NCI-H2196 treated with DMSO at 0.1 percent for 48 hours (cell line): ENCODE results near the gene SERP2.

ENCODE experiments used
- DNase-seq: peaks from one replicate; lab custom pipeline; 2025; ENCODE audit not compliant: unreplicated experiment; lab: John Stamatoyannopoulos, UW

SERP2 gene

DNA sequence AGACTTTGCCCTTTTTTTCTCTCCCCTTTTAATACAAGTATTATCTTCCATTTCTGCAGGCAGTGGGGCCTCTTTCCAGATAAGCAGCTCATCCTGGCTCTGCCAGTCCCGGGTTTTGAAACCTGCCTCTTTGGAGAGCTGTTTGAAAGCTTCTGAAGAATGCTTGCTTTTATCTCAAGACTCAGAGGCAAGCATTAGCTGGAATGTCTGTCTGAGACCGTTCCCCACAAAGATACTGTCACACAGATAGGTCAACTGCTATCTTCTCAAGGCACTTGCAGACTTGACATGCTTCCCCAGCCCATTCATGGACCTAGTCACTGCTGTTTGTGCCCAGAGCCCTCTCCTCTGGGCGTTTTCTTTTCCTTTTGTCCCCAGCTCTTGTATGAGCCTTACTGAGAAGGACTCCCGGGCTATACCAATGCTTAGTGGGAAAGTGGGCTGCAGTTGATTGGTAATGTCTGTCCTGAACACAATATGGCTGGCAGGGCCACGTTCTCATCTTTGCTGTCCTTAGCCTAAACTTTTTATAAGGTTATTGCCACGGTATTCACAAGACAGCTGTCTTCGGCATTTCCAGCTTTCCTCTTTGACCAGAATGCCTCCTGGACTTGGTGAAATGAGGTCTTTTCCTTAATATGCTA, 13.4 kb downstream of the SERP2 start:
- DNase-seq, result no peak

DNA sequence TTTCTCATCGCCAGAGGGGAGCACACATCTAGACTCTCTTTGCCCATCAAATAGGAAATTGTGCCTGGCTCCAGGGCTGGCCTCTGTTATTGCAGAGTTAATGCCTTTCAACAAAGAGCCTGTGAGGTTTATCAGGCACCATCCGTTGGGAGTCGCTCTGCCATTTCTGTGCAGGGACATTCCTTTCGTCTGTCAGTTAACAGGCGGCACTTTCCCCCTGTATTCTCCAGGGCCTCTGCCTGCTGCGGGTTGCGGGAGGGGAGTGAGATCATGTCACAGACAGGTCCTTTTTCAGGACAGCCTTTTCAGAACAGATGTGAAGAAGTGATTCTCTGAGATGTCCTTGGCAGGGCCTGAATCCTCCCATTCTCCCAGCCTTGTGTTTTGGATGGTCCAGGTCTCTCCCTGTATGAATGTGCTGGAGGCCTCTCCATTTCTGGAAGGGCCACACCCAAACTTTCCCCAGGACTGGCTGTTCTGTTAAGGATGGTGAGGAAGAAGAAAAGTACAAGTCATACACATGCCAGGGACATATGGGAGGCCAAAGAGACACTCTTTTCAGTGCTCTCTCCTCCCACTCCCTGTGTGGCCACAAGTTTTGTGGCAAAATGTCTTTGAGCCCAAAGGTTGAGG, 14.9 kb downstream of the SERP2 start:
- DNase-seq, result no peak

DNA sequence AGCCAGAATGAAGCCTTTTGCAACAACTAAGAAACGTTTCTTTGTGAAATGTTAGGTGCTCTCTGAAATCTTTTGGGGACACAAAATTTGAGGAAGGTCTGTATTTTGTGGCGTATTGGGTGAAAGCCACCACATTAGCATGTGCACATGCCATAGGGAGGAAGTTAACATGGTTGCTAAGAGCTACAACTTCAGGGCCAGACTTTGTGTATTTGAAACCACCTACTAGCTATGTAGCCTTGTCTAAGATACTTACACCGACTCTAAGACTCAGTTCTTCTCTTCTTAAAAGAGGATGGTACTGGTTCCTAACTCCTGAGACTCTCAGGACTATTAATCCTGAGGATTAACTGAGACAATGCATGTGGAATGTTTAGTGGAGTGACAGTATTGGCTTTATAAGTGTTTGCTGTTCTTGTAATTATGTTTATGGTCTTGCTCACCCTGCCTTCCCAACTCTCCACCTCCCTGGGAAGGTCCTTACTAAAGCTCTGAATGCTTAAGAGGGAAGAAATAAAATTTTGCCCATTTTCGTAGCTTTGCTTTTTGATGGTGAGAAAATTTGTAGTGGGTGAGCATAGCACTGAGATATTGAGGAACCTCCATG, 15.5 kb downstream of the SERP2 start:
- DNase-seq, result no peak

DNA sequence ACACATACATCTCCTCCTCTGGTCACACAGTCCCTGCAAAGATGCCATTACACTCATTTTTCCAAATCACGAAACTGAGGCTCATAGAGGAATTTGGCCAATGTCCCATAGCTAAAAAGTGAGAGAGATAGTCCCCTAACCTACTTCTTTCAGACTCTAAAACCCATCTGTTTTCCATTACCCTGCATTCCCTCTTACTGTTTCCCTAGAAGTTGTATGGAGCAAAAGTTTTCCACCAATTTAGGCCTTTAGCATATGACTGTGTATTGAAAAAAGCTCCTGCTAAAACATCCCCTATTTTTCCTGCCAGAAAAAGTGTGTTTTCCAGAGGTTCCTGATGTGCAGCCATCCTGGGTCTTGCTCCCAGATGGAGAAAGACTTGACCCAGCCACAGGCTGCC, 16.3 kb downstream of the SERP2 start:
- DNase-seq, result no peak

DNA sequence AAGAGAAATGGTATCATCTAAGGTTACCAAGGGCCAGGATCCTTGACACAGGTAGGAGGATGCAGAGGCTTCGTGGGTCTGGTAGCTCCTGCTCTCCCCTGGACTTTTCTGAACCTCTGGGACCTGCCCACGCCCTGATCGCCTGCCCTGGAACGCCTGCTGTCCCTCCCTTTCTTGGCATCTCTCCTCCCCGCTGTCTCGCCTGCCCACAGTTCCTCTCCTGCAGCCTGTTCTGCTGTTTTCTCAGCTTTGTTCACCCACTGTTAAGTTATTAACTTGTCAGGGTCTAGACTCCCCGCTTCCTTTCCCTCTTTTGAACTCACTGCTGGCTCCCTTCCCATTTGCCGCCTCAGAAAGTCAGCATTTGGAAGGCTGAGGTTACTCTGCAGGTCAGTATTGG, 19.8 kb downstream of the SERP2 start:
- DNase-seq, result no peak

DNA sequence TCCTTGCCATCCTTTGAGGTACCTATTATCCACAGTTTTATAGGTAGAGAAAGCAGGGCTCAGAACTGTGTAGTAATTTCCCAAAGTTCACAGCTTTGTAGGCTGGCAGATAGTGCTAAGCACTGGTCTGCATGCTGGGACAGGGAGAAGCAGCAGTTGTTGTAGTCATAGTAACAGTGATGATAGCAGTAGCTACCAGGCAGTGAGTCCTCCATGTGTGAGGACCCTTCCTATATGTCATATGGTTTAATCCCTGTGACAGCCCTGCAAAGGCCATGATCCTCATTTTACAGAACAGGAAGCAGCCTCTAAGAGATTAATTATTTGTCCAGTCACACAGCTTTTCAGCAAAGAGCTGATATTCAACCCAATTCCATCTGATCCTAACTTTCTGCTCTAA, 21.0 kb downstream of the SERP2 start:
- DNase-seq, result no peak

DNA sequence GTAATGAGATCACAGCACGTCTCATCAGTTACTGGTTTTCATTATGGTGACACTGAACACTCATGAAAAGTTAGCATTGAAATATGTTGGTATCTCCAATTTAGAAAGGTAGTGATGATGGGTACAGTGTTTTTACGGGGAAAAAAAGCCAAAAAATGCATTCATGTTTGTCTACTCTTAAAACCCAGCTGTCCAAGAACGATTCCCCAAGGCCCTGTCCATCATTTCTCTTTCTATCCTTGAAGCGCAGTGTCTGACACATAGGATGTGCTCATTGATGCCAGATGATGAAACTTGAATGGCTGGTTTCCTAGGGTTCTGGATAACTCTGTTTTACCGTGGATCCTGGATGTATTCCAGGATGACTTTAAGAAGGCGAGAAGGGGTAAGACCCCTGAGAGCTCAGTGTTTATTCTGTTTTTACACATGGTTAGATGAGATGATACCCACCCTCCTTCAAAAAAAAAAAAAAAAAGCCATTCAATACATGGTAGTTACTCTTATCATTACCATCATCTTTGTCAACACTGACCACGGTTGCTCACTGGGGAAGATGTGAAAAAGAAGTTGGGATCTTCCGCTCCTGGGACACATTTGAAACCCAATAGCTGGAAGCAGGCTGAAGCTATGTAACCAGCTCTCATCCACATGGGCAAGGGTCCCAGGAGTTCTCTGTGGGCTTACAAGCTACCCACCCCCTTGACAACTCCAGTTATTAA, 22.5 kb downstream of the SERP2 start:
- DNase-seq, result no peak

DNA sequence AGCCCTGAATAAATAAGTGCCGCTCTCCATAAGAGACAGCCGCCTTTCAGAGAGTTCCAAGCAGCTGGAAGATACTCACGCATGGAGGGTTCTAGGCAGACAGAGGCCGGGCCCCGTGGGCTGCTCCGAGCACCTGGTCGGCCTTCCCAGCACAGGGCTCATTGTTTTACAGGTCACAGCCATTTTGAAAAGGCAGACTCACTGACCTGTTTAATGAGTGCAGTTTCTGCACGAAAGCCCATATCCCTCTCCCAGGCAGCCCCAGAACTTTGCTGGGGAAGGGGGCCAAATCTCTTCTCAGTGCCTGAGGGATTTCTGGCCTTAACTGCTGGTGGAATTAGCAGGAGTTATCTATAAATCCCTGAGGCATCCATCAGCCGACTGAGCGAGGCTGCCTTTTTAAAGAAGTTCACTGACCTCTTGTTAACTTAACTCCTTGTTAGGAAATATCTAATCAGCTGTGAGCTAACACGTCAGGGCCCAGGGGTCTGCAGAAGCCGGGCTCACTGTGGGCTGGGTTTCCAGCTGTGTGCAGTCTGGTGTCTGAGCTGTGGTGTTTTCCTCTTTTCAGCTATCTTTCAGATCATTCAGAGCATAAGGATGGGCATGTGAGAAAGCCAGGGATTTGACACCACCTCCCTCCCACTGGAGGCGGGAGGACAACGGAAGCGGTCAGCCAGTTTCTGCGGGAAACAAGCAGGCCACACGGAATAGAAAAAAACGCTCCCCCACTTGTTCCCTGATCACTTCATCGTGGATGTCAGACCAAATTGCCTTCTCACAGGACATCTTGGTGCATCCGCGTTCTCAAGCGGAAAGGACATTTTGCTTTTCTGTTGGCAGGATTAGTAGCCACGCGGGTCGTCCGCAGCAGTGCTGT, 23.3 kb downstream of the SERP2 start:
- DNase-seq, result no peak

DNA sequence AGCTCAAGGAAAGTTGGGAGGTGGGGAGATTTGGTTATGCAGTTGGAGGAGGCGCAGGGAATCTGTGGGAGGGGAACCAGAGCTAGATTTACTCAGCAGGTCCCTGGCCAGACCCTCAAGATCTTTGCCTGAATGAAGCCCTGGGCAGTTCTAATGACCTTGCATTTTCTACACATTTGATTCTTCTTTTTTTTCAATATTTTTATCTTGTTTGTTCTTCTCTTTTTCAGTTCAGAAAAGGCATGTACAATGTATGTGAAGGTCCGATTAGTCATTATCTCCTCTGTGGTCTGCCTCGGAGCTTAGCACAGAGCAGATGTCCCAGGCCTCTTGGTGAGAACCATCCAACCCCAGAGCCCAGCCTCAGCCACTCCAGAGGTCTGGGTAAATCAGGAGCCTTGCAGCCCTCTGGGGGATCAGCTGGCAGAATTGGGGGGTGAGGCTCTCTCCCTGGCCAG, 24.2 kb downstream of the SERP2 start:
- DNase-seq, result no peak

DNA sequence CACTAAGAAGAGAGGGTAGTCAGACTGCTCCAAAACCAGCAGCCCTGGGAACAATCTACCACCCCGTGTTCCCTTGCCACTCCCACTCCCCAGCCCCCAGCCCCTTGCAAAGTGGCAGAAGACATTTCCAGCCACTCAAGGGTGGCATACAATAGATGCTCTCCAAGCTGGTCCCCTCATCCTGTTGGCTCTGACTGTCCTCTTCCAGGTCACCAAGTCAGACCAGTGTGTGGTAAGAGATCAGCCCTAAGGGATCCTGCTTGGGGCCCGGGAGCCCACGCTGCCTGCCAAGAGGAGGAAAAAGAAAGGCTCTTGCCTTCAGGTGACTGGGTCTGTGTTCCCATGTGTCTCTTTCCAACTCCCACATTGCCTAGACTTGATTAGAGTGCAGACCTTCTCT, 25.0 kb downstream of the SERP2 start:
- no peak for DNase-seq

DNA sequence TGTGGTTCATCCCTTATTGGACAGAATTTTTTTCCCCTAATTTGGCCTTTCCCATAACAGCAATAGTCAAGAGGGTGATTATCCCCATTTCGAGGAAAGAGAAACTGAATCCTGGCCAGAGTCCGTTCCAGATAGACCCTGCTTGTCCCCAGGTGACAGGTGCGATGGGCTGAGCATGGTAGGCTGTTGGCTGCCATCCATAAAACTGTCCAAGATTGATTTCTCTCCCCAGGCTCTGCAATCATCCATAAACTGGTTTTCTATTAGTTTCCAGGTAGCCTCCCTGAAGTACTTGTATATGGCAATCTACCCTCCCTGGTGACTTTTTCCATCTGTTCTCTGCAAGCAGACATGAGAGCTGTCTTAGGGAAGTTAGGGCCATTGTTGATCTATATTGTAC, 25.4 kb downstream of the SERP2 start:
- no peak for DNase-seq

DNA sequence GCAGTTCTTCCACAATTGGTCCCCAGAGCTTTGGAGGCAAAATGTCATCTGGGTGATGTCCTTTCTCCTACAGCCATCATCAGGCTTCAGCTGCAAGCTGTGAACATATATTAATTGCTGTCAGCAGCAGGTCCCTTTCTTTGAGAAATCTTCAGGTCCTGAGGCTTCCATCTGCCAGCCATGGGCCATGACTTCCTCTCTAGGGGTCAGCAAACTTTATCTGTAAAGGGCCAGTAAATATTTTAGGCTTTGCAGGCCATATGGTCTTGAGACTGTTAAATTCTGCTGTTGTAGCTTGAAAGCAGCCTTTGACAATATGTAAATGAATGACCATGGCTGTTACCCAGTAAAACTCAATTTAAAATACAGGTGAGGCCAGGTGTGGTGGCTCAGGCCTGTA, 27.1 kb downstream of the SERP2 start:
- no peak for DNase-seq

DNA sequence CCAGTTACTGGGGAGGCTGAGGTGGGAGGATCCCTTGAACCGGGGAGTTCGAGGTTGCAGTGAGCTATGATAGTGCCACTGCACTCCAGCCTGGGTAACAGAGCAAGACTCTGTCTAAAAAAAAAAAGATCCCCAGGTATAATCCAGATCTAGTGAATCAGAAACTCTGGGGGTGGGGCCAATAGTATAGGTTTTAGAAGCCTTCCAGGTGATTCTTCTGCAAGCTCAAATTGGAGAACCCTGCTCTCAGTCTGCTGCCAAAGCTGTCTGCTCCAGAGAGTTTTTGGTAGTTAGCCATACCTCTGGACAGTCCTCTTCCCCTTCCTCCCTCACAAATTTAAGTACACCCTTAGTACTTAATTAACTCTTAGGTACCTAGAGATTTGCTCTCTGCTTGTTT, 28.0 kb downstream of the SERP2 start:
- no peak for DNase-seq

DNA sequence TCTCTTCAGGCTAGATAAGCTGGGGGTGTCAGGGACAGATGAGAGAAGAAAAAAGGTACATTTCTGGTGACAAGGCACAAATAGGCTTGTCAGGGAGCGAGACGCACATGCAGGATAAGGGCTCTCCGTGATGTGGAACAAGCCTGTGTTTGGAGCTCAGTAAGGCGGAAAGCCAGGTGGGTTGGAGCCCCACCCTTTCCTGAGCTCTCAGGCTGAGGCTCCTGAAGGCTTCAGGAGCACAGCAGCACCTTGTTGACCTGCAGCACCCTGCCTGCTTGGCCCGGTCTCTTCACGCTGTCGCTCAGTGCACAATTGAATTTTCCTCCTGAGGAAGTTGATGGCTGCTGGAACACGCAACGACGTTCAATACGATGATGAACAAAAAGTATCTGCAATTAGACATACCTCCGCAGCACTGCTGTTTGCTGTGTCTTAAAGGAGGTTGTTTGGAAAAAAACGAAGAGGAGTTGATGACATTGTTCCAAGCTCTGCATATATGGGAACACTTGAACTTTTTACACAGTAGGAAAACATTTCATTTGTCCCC, 29.3 kb downstream of the SERP2 start:
- DNase-seq, result no peak

DNA sequence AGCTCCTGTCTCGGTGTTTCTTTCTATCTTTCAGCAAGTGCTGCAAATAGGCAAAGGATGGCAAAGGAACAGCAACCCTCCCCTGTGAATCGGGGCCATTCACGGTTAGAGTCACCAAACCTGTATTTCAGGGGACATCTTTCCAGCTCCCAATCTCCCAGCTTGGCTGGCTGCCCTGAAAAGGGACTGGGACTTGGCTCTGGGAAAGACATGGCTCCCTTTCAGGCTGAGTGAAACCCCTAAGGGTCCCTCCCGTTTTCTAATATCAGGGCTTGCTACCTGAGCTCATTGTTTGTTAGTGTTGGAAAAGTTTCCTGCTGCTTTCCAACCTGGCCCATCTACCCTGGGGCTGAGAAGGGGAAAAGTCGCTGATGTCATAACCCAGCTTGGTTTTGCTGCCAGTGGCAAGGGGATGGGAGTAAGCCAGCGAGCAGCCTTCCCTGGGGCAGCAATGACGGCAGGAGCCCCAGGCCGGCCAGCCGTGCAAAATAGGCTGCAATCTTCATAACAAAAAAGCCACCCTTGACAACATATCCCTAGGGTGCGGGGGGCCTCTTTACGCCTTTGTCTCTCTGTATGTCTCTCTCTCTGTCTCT, 29.9 kb downstream of the SERP2 start:
- no peak for DNase-seq

DNA sequence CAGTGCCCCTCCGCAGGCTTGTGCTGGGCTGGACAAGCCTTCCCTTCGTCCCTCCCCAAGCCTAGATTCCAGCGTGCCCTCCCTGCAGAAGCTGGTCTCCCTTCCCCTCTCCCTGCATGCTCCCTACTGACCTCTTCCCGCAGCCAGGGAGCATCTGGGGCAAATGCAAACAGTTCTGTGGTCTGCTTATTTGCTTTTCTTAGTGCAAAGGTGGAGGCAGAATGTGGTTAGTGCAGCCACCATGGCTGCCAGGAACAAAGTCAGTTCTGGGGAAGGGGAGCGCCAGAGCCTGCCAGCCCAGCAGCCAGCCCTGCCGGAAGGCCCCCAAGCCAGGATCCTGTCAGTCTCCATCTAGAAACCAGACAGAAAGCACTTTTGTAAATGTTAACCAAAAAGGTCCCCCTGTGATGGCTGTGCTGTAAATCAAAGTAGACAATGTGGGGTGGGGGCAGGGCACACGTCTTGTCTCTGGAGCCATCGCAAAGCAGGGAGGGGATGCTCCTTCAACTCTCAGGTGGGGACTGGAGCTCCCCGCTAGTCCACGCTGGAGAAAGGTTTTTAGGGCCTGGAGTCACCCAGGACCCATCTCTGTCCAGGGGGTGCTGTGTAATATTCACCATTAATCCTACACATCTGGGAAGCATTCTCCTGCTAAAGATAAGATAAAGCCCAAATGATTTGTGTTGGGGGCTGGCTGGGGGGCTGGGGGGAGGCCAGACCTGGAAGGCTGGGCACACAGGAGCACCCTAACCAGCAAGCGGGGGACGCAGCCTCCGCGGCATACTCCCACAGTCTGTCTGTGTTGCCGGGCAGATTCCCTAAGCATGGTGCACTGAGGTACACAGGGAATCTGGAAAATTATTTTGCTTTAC, 30.9 kb downstream of the SERP2 start:
- no peak for DNase-seq

DNA sequence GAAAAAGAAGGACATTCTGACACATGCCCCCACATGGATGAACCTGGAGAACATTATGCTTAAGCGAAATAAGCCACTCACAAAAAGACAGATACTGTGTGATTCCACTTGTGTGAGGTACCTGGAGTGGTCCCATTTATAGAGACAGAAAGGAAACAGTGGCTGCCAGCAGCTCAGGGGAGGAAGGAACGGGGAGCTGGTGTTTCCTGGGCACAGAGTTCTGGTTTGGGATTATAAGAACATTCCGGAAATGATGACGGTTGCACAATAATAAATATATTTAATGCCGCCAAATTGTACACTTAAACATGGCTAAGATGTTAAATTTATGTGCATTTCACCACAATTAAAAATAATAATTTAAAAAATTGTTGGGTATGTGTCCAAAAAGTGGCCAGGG, 33.0 kb downstream of the SERP2 start:
- no peak for DNase-seq

DNA sequence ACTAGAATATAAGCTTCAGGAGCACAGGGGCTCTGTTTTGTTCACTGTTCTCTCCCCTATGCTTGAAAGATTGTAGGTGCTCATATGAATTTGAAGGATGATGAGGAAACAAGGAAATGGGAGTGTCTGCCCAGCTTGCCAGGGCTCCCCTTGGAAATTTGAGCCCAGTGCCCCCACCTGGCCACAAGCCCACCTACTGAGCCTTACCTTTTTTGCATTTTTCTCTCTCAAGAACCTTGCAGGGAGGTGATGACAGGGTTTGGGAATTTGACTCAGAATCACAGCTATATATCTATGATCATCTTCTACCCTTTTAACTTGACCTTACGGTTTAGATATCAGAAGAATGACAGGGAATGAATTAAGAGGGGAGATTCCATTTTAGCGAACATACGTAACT, 33.8 kb downstream of the SERP2 start:
- DNase-seq, result no peak

DNA sequence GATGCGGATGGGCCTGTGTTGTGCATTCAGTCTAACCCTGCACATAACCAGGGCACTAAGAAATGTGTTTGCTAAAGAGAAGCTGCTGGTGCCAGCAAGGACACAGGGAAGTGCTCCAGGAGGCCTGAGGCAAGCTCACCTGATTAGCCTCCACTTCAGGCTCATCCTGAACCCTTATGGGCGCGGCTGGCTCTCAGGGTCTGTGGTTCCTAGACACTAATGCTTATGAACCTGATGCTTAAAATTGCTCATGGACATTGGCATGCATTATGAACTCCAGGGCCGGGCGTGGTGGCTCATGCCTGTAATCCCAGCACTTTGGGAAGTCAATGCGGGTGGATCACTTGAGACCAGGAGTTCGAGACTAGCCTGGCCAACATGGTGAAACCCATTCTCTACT, 34.3 kb downstream of the SERP2 start:
- DNase-seq, result no peak
